Measurements from ENCODE around the gene TOM1L1. TPM values are rescaled to one million over a fixed set of nuclear protein-coding genes. Genes with fewer than 3 reads are reported as not detected.

The TOM1L1 gene
- total and polyA plus RNA-seq, 2 of the 8 experiments (the other 6 are each of a cell fraction or from before 2014, with no cell fraction given) = 47.0 to 60.8 TPM

DNA sequence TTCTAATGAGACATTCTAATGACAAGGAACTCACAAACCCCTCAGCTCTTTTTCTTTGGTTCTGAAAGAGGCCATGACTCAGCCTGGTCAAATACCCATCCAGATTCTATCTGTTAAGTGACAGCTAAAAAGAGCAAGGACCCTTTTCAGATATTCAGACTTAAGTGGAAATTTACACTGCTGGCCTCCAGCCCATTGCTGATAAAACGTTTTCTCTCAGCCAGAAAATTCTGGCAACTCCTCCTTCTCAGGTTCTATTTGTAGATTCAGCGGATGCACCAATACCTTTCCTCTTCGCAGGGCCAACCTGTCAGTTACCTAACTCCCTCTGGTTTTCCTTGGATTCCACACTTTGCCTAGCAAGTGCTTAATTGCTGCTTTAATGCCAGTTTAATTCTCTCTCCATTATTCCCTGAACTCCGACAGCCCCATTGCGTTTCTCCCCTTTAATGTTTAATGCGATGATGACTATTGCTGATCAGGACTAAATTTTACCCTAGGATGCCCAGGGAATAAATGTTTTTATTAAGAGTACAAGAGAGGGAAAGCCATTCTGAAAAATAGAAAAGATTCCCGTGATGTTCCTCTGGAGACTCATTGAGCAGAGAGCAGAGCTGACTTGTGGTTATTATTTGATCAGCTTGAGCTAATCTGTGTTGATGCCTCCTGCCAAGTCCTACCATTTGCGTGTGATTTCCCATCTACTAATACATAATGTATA is 35.9 kb upstream of the TOM1L1 start (continued):
- TF ChIP-seq, protein P1, sequence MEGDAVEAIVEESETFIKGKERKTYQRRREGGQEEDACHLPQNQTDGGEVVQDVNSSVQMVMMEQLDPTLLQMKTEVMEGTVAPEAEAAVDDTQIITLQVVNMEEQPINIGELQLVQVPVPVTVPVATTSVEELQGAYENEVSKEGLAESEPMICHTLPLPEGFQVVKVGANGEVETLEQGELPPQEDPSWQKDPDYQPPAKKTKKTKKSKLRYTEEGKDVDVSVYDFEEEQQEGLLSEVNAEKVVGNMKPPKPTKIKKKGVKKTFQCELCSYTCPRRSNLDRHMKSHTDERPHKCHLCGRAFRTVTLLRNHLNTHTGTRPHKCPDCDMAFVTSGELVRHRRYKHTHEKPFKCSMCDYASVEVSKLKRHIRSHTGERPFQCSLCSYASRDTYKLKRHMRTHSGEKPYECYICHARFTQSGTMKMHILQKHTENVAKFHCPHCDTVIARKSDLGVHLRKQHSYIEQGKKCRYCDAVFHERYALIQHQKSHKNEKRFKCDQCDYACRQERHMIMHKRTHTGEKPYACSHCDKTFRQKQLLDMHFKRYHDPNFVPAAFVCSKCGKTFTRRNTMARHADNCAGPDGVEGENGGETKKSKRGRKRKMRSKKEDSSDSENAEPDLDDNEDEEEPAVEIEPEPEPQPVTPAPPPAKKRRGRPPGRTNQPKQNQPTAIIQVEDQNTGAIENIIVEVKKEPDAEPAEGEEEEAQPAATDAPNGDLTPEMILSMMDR (IDR thresholded peaks at IDR 0.05; ENCODE audit: control extremely low read depth in 1 of 3, insufficient read depth in 1 of 3, low read depth in 1 of 3, low read length in 3 of 3) = no peak
- no peak for TF ChIP-seq CBX5 (IDR thresholded peaks at IDR 0.05; ENCODE audit: low read depth, low read length)
- TF ChIP-seq SIN3A (conservative IDR thresholded peaks at IDR 0.05 in 1 of 2, IDR thresholded peaks at IDR 0.05 in 1 of 2; ENCODE audit: low read depth in 1 of 2, low read length in 2 of 2) = no peak
- no peak for TF ChIP-seq NRF1 (IDR thresholded peaks at IDR 0.05; ENCODE audit: low read depth, low read length)
- no peak for TF ChIP-seq EP300 (IDR thresholded peaks at IDR 0.05; ENCODE audit: borderline replicate concordance in 1 of 2, low read depth in 2 of 2, low read length in 2 of 2)
- no peak for TF ChIP-seq SRF (IDR thresholded peaks at IDR 0.05; ENCODE audit: low read depth, low read length)
